BE2C (cell line): ENCODE results near the gene CAMTA1.

Experiments
- DNase-seq: peaks from one replicate; pipeline ENCODE4 v3.0.0-alpha.2; 2020
- H3K27me3 ChIP-seq: fragments of 250-450 bp; sonication (Bioruptor Pico); 2 replicates; pipeline ENCODE4 v1.5.1; 2020; ENCODE audit warnings: mild to moderate bottlenecking
- H3K36me3 ChIP-seq: fragments of 250-450 bp; sonication (Bioruptor Pico); 2 replicates; pipeline ENCODE4 v1.5.1; 2020; ENCODE audit warnings: mild to moderate bottlenecking
- H3K4me1 ChIP-seq: fragments of 250-450 bp; sonication (Bioruptor Pico); 2 replicates; pipeline ENCODE4 v1.5.1; 2020
- H3K4me3 ChIP-seq: 2 replicates; pipeline ENCODE4 v1.5.1; 2011; ENCODE audit warnings: low read depth, low read length
- H3K9me3 ChIP-seq: fragments of 250-450 bp; sonication (Bioruptor Pico); 2 replicates; pipeline ENCODE4 v1.5.1; 2020
- TF ChIP-seq, protein P1 (sequence below): IDR thresholded peaks from 2 replicates; pipeline ENCODE4 v1.5.1; 2012; ENCODE audit warnings: mild to moderate bottlenecking, low read depth, low read length

The CAMTA1 gene

DNA sequence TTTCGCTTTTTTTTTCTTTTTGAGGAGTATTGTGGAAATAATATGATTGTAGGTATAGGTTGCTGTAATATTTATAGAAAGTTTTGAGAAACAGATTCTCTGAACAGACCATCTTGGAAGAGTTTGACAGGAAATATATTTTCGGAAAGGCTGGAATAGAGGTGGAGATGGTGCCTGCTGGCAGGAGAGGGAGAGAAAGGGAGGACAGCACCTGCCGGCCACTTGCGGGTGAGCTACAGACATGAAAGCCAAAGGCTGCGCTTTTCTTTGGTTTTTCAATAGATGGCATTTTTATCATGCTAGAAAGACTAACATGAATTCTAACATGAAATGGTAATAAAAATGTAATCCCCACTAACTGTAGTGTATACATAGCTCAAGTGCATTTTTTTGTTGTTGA is 82.1 kb downstream of the CAMTA1 start:
- Histone ChIP-seq H3K36me3 (no peaks in the 10 kb centered on the region), H3K9me3 (no peaks in the 10 kb centered on the region), H3K4me3 (no peak overlapping the region), H3K27me3 (no peaks in the 10 kb centered on the region), H3K4me1 (no peaks in the 10 kb centered on the region)
- TF ChIP-seq, protein P1, sequence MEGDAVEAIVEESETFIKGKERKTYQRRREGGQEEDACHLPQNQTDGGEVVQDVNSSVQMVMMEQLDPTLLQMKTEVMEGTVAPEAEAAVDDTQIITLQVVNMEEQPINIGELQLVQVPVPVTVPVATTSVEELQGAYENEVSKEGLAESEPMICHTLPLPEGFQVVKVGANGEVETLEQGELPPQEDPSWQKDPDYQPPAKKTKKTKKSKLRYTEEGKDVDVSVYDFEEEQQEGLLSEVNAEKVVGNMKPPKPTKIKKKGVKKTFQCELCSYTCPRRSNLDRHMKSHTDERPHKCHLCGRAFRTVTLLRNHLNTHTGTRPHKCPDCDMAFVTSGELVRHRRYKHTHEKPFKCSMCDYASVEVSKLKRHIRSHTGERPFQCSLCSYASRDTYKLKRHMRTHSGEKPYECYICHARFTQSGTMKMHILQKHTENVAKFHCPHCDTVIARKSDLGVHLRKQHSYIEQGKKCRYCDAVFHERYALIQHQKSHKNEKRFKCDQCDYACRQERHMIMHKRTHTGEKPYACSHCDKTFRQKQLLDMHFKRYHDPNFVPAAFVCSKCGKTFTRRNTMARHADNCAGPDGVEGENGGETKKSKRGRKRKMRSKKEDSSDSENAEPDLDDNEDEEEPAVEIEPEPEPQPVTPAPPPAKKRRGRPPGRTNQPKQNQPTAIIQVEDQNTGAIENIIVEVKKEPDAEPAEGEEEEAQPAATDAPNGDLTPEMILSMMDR, result no peak
- DNase-seq, result no peak

DNA sequence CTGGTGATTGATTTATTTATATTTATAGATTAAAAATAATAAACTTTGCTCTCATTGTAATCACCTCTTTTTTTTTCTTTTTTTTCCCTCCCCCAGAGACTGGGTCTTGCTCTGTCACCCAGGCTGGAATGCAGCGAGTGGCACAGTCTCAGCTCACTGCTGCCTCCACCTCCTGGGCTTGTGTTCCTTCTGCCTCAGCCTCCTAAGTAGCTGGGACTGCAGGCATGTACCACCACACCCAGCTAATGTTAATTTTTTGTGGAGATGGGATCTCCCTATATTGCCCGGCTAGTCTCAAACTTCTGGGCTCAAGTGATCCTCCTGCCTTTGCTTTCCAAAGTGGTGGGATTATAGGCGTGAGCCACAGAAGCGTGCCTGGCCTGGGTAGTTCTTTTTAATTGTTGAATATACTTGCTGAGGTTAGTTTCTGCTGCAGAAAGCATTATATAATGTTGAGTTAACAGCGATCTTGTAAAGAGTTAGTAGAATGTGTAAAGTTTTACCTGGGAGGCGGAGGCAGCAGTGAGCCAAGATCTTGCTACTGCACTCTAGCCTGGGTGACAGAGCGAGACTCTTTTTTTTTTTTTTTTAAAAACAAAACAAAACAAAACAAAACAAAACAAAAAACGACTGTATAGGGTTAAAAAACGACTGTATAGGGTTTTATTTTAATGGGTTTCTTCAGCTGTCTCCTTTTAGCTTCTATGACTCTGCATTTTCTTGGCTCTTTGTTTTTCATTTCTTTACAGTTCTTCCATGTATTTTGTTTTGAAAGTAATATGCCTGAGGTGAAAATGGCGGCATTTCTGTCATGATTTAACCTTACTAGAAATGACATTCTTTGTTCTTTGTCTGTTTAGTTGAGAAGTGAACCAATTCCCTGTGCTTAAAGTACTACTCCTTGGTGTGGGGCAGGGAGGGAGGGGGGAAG is 82.7 kb downstream of the CAMTA1 start:
- no peak for DNase-seq
- Histone ChIP-seq H3K27me3 (no peaks in the 10 kb centered on the region), H3K36me3 (no peaks in the 10 kb centered on the region), H3K9me3 (no peaks in the 10 kb centered on the region), H3K4me1 (no peaks in the 10 kb centered on the region), H3K4me3 (no peak overlapping the region)
- TF ChIP-seq, protein P1, result no peak

DNA sequence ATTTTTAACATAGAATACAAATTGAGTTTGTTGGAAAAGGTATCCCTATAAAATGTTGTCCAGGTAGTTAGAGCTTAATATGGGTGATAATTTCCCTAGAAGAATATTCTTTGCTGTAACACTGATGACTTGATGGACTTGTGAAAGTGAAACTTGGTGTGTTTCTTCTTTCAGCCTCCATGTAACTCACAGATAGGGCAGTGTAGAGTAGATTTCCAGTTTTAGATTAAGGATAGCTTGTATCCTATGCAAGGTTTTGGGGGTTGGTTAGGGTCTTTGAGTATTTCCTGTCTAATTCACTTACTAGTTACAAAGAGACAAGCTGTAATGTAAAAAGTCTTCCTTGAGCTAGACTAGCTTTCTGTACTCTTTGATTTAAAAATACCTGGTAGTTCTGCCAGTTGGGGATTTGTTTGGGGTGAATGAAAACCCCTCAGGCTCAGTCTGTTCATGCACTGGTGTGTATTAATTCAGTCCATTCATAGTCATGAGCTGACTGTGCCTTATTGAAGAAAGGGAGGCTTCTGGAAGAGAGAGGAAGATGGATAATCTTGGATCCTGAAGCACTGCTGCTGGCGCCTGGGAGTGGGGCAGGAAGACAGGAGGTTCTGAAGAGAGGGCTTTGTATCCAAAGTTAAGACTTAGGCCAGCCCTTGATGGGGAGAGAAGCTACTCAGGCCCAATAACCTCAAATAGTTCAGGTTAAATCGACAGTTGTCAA is 83.6 kb downstream of the CAMTA1 start:
- no peaks in the 10 kb centered on the region for H3K4me1 ChIP-seq
- TF ChIP-seq, protein P1, result no peak
- no peaks in the 10 kb centered on the region for H3K9me3 ChIP-seq
- H3K36me3 ChIP-seq, result no peaks in the 10 kb centered on the region
- no peak for DNase-seq
- H3K4me3 ChIP-seq, result no peak overlapping the region
- H3K27me3 ChIP-seq, result no peaks in the 10 kb centered on the region

DNA sequence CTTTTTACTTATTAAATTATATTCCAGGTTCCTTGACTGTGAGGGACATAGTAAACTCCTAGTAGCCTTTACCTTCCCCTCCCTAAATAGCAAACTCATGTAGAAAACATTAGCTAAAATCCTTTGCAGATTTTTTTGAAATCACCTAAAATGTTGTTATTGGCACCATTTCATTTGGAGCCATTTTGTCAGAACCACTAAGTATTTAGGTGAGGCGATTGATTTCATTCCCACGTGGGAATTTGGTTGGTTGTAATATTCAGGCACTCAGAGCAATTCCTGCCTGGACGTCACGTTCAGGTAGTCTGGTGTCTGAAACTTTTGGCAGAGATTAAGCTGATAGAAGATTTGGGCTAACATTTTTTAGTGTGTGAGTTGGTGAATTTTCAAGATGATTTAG is 84.3 kb downstream of the CAMTA1 start:
- no peak for DNase-seq
- no peaks in the 10 kb centered on the region for H3K4me1 ChIP-seq

DNA sequence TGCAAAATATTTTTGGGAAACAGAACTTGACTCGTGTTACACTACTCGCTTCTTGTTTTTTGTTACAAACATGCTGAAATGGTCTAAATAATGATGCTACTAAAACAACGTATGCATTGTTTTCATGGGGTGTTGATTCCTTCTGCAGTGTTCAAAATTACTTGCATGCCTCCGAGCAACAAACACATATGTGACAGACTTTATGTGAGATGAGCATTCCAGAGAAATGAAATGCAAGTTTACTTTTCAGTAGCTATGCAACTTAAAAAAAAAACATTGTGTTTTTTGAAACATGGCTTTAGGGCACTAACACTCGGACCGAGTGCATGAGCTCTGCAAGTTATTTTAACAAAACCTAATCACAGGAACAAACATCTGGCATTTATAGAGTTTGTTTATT is 84.8 kb downstream of the CAMTA1 start:
- TF ChIP-seq, protein P1, result no peak
- Histone ChIP-seq H3K36me3 (no peaks in the 10 kb centered on the region), H3K27me3 (no peaks in the 10 kb centered on the region), H3K4me3 (no peak overlapping the region), H3K4me1 (no peaks in the 10 kb centered on the region), H3K9me3 (no peaks in the 10 kb centered on the region)
- DNase-seq, result no peak

More for the DNA sequence above, 84.3 kb downstream of the CAMTA1 start:
- no peak overlapping the region for H3K4me3 ChIP-seq
- TF ChIP-seq, protein P1, result no peak
- H3K36me3 ChIP-seq, result no peaks in the 10 kb centered on the region
- H3K9me3 ChIP-seq, result no peaks in the 10 kb centered on the region
- no peaks in the 10 kb centered on the region for H3K27me3 ChIP-seq

DNA sequence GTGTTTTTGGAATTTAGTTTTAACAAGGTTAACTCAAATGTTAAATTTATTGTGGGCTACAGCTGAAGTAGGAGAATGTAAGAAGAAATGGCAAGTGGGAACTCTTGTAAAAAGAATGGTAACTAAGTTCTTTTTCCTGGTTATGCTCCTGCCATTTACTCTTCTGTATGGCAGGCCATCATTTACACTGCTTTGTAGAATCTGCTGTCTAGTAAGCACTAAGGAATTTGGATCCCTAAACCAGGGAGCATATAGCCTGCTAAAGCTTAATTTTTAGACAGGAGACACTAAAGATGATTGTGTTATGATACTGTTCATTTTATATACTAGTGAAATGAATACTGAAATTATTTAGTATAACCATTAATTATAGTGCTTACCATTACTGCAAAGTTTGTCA is 85.3 kb downstream of the CAMTA1 start:
- H3K27me3 ChIP-seq, result no peaks in the 10 kb centered on the region
- no peaks in the 10 kb centered on the region for H3K36me3 ChIP-seq
- TF ChIP-seq, protein P1, result no peak
- H3K9me3 ChIP-seq, result no peaks in the 10 kb centered on the region
- no peak for DNase-seq
- no peak overlapping the region for H3K4me3 ChIP-seq
- H3K4me1 ChIP-seq, result no peaks in the 10 kb centered on the region
